K562 (cell line): ENCODE measurements around the gene REP15. TPM values are rescaled to one million over a fixed set of nuclear protein-coding genes. Genes with fewer than 3 reads are reported as not detected.

Source experiments
- ATF1 ChIP-seq, 2 experiments: fragments of 450-650 bp in 1 of 2; IDR thresholded peaks; 2 replicates each; pipeline ENCODE4 v1.6.1; 2016; ENCODE audit warnings: missing compliant biosample characterization in 1 of 2, missing genetic modification characterization in 1 of 2
- CREB1 ChIP-seq, 2 experiments: sonication (generic) in 1 of 2; formaldehyde crosslinking in 1 of 2; IDR thresholded peaks; 2 replicates each; pipeline versions ENCODE4 v1.6.1 to v1.8.0; 2012 to 2022; ENCODE audit warnings: inconsistent platforms in 1 of 2, mild to moderate bottlenecking in 1 of 2, missing genetic modification reagents in 1 of 2, moderate library complexity in 1 of 2
- GATAD2A ChIP-seq: fragments of 450-650 bp; IDR thresholded peaks from 2 replicates; pipeline ENCODE4 v1.6.1; 2017
- PTBP1 ChIP-seq: fragments of 200-400 bp; formaldehyde crosslinking; IDR thresholded peaks from 2 replicates; pipeline ENCODE4 v1.6.1; 2017; ENCODE audit warnings: low read depth, low read length
- STAT5B ChIP-seq: fragments of 250-450 bp; sonication (Bioruptor Pico); IDR thresholded peaks from 2 replicates; pipeline ENCODE4 v1.8.0; 2021; ENCODE audit warnings: mild to moderate bottlenecking, inconsistent platforms
- TRIM24 ChIP-seq, 2 experiments: fragments of 450-650 bp; IDR thresholded peaks; 2 replicates each; pipeline ENCODE4 v1.6.1; 2016
- ZNF311 ChIP-seq: fragments of 250-450 bp; sonication (Bioruptor Pico); IDR thresholded peaks from 2 replicates; pipeline ENCODE4 v1.4.0; 2020; ENCODE audit warnings: mild to moderate bottlenecking, moderate library complexity
- ZNF436 ChIP-seq: fragments of 250-450, 450-650 bp; sonication (Bioruptor Pico); formaldehyde crosslinking; IDR thresholded peaks from 2 replicates; pipeline ENCODE4 v1.7.0; 2020; ENCODE audit warnings: mild to moderate bottlenecking
- ZNF707 ChIP-seq: fragments of 250-450 bp; sonication (Bioruptor Pico); conservative IDR thresholded peaks from 2 replicates; pipeline ENCODE4 v1.8.0; 2022; ENCODE audit warnings: inconsistent platforms, mild to moderate bottlenecking, moderate library complexity
- polyA plus RNA-seq, 8 experiments: library from polyadenylated mRNA; depleted of rRNA in 4 of 8; stranded (reverse) in 5 of 8; unstranded in 3 of 8; fragments of >200 nt; fragmentation: Nextera tagmentation in 2 of 8; fragmentation: Illumina TruSeq in 1 of 8; extraction: Ambion mirVana in 2 of 8; extraction: Trizol in 1 of 8; gene quantifications; 2 replicates each; pipeline versions ENCODE4 v1.2.1 to v1.2.3, GENCODE V29; 2011 to 2014; ENCODE audit warnings: inconsistent platforms in 1 of 8, missing spikeins in 1 of 8
- total RNA-seq, 7 experiments: library from RNA; depleted of rRNA in 6 of 7; stranded (reverse); fragments of >200 nt in 6 of 7; fragmentation: Illumina TruSeq in 2 of 7; extraction: Trizol in 2 of 7; gene quantifications; 2 replicates each; pipeline versions ENCODE4 v1.2.1 to v1.2.3, GENCODE V29; 2011 to 2021; ENCODE audit warnings: low replicate concordance in 1 of 7
- TF ChIP-seq, protein P1 (sequence below): sonication (generic); formaldehyde crosslinking; IDR thresholded peaks from 2 replicates; pipeline ENCODE4 v1.8.0; 2022; ENCODE audit warnings: mild to moderate bottlenecking, missing genetic modification reagents
- TF ChIP-seq, protein P2 (sequence below): fragments of 200-600 bp; sonication (generic); IDR thresholded peaks from one replicate; pipeline ENCODE4 v1.6.1; 2012; ENCODE audit warnings: mild to moderate bottlenecking, low read depth, low read length, inconsistent platforms
- TF ChIP-seq, protein P3 (sequence below): sonication (generic); formaldehyde crosslinking; IDR thresholded peaks from 2 replicates; pipeline ENCODE4 v1.9.0; 2022; ENCODE audit warnings: mild to moderate bottlenecking, missing genetic modification reagents

The REP15 gene
- total and polyA plus RNA-seq, 9 of the 15 experiments (the other 6 are each of a cell fraction or from before 2014, with no cell fraction given): not detected

DNA sequence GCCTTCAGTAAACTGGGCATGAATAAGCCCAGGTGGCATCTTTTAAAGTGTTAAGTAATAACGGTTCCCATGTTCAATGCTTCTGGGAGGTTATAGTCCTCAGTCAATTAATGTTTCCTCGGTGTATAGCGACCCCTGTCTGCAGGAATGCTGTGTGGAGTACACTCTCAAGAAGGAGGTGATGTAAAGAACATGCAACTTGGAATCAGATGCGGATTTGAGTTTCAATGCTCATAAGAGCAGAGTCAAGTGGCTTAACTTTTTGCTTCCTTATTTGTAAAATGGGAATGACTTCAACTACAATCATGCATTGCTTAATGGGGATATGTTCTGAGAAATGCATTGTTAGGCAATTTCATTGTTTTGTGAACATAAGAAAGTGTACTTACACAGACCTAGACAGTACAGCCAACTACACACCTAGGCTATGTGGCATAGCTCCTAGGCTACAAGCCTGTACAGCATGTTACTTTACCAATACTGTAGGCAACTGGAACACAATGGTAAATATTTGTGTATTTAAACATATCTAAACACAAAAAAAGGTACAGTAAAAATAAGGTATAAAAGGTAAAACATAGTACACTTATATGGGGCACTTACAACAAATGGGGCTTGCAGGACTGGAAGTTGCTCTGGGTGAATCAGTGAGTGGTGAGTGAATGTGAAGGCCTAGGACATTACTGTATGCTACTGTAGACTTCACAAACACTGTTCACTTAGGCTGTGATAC is 7.6 kb downstream of the REP15 start (continued):
- TF ChIP-seq, protein P1, sequence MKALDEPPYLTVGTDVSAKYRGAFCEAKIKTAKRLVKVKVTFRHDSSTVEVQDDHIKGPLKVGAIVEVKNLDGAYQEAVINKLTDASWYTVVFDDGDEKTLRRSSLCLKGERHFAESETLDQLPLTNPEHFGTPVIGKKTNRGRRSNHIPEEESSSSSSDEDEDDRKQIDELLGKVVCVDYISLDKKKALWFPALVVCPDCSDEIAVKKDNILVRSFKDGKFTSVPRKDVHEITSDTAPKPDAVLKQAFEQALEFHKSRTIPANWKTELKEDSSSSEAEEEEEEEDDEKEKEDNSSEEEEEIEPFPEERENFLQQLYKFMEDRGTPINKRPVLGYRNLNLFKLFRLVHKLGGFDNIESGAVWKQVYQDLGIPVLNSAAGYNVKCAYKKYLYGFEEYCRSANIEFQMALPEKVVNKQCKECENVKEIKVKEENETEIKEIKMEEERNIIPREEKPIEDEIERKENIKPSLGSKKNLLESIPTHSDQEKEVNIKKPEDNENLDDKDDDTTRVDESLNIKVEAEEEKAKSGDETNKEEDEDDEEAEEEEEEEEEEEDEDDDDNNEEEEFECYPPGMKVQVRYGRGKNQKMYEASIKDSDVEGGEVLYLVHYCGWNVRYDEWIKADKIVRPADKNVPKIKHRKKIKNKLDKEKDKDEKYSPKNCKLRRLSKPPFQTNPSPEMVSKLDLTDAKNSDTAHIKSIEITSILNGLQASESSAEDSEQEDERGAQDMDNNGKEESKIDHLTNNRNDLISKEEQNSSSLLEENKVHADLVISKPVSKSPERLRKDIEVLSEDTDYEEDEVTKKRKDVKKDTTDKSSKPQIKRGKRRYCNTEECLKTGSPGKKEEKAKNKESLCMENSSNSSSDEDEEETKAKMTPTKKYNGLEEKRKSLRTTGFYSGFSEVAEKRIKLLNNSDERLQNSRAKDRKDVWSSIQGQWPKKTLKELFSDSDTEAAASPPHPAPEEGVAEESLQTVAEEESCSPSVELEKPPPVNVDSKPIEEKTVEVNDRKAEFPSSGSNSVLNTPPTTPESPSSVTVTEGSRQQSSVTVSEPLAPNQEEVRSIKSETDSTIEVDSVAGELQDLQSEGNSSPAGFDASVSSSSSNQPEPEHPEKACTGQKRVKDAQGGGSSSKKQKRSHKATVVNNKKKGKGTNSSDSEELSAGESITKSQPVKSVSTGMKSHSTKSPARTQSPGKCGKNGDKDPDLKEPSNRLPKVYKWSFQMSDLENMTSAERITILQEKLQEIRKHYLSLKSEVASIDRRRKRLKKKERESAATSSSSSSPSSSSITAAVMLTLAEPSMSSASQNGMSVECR: no peak
- TF ChIP-seq STAT5B (CRISPR knock-in tag) (no peak), TRIM24 (IDR thresholded peaks at IDR 0.05) (peak; percentile 92), ZNF707 (CRISPR knock-in tag) (no peak), ATF1 (CRISPR knock-in tag; IDR thresholded peaks at IDR 0.05) (no peak), ATF1 (tag; IDR thresholded peaks at IDR 0.05) (no peak), PTBP1 (no peak), ZNF311 (CRISPR knock-in tag) (no peak), ZNF436 (no peak), GATAD2A (no peak), CREB1 (IDR thresholded peaks at IDR 0.05) (no peak), CREB1 (CRISPR knock-in tag; IDR thresholded peaks at IDR 0.05) (no peak)
- TF ChIP-seq, protein P2, sequence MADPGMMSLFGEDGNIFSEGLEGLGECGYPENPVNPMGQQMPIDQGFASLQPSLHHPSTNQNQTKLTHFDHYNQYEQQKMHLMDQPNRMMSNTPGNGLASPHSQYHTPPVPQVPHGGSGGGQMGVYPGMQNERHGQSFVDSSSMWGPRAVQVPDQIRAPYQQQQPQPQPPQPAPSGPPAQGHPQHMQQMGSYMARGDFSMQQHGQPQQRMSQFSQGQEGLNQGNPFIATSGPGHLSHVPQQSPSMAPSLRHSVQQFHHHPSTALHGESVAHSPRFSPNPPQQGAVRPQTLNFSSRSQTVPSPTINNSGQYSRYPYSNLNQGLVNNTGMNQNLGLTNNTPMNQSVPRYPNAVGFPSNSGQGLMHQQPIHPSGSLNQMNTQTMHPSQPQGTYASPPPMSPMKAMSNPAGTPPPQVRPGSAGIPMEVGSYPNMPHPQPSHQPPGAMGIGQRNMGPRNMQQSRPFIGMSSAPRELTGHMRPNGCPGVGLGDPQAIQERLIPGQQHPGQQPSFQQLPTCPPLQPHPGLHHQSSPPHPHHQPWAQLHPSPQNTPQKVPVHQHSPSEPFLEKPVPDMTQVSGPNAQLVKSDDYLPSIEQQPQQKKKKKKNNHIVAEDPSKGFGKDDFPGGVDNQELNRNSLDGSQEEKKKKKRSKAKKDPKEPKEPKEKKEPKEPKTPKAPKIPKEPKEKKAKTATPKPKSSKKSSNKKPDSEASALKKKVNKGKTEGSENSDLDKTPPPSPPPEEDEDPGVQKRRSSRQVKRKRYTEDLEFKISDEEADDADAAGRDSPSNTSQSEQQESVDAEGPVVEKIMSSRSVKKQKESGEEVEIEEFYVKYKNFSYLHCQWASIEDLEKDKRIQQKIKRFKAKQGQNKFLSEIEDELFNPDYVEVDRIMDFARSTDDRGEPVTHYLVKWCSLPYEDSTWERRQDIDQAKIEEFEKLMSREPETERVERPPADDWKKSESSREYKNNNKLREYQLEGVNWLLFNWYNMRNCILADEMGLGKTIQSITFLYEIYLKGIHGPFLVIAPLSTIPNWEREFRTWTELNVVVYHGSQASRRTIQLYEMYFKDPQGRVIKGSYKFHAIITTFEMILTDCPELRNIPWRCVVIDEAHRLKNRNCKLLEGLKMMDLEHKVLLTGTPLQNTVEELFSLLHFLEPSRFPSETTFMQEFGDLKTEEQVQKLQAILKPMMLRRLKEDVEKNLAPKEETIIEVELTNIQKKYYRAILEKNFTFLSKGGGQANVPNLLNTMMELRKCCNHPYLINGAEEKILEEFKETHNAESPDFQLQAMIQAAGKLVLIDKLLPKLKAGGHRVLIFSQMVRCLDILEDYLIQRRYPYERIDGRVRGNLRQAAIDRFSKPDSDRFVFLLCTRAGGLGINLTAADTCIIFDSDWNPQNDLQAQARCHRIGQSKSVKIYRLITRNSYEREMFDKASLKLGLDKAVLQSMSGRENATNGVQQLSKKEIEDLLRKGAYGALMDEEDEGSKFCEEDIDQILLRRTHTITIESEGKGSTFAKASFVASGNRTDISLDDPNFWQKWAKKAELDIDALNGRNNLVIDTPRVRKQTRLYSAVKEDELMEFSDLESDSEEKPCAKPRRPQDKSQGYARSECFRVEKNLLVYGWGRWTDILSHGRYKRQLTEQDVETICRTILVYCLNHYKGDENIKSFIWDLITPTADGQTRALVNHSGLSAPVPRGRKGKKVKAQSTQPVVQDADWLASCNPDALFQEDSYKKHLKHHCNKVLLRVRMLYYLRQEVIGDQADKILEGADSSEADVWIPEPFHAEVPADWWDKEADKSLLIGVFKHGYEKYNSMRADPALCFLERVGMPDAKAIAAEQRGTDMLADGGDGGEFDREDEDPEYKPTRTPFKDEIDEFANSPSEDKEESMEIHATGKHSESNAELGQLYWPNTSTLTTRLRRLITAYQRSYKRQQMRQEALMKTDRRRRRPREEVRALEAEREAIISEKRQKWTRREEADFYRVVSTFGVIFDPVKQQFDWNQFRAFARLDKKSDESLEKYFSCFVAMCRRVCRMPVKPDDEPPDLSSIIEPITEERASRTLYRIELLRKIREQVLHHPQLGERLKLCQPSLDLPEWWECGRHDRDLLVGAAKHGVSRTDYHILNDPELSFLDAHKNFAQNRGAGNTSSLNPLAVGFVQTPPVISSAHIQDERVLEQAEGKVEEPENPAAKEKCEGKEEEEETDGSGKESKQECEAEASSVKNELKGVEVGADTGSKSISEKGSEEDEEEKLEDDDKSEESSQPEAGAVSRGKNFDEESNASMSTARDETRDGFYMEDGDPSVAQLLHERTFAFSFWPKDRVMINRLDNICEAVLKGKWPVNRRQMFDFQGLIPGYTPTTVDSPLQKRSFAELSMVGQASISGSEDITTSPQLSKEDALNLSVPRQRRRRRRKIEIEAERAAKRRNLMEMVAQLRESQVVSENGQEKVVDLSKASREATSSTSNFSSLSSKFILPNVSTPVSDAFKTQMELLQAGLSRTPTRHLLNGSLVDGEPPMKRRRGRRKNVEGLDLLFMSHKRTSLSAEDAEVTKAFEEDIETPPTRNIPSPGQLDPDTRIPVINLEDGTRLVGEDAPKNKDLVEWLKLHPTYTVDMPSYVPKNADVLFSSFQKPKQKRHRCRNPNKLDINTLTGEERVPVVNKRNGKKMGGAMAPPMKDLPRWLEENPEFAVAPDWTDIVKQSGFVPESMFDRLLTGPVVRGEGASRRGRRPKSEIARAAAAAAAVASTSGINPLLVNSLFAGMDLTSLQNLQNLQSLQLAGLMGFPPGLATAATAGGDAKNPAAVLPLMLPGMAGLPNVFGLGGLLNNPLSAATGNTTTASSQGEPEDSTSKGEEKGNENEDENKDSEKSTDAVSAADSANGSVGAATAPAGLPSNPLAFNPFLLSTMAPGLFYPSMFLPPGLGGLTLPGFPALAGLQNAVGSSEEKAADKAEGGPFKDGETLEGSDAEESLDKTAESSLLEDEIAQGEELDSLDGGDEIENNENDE: no peak
- TF ChIP-seq, protein P3, sequence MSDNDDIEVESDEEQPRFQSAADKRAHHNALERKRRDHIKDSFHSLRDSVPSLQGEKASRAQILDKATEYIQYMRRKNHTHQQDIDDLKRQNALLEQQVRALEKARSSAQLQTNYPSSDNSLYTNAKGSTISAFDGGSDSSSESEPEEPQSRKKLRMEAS: no peak
